Suprapubic skin (tissue), 4 donors: ENCODE results near the gene IFITM1. TPM values are rescaled to one million over a fixed set of nuclear protein-coding genes. Genes with fewer than 3 reads are reported as not detected.
"Not testable (repeated sequence)": the region's sequence is repeated elsewhere in the genome, so short reads cannot be mapped to it uniquely, and the experiment has no call there.

ENCODE experiments used
- DNase-seq, 2 donors: peaks; one replicate each; pipeline ENCODE4 v3.0.0-alpha.2; 2019; ENCODE audit warnings: low spot score in 2 of 2
- H3K27ac ChIP-seq: fragments of 200-600 bp; sonication (generic); one replicate; pipeline ENCODE4 v1.5.1; 2019
- H3K27me3 ChIP-seq: fragments of 200-600 bp; sonication (generic); one replicate; pipeline ENCODE4 v1.5.1; 2019
- H3K36me3 ChIP-seq: fragments of 200-600 bp; sonication (generic); one replicate; pipeline ENCODE4 v1.5.1; 2019
- H3K4me1 ChIP-seq: fragments of 200-600 bp; sonication (generic); one replicate; pipeline ENCODE4 v1.5.1; 2019
- H3K4me3 ChIP-seq: fragments of 200-600 bp; sonication (generic); one replicate; pipeline ENCODE4 v1.5.1; 2019; ENCODE audit warnings: mild to moderate bottlenecking
- H3K9me3 ChIP-seq: fragments of 200-600 bp; sonication (generic); one replicate; pipeline ENCODE4 v1.5.1; 2019
- EP300 ChIP-seq: sonication (generic); formaldehyde crosslinking; IDR thresholded peaks from one replicate; pipeline ENCODE4 v1.6.1; 2017; ENCODE audit warnings: antibody characterized with exemption
- POLR2A ChIP-seq, 2 donors: fragments of 450-650 bp; IDR thresholded peaks; one replicate each; pipeline ENCODE4 v1.6.1; 2017; ENCODE audit warnings: antibody characterized with exemption in 2 of 2, mild to moderate bottlenecking in 2 of 2, moderate library complexity in 2 of 2
- POLR2AphosphoS5 ChIP-seq, 3 donors: sonication (generic); formaldehyde crosslinking; IDR thresholded peaks; one replicate each; pipeline ENCODE4 v1.6.1; 2017; ENCODE audit warnings: antibody characterized with exemption in 3 of 3
- WGBS: methylation state at CpG from one replicate; pipeline ENCODE4 v1.1.5; 2018; 5-methylcytosine and 5-hydroxymethylcytosine counted together
- total RNA-seq, 4 donors: library from RNA; depleted of rRNA; stranded (reverse); fragments of >200 nt; gene quantifications; one replicate each; pipeline ENCODE4 v1.1.0, GENCODE V29; 2016
- TF ChIP-seq, protein P1 (sequence below), 2 donors: fragments of 200-600 bp in 1 of 2; fragments of 450-650 bp in 1 of 2; sonication (generic) in 1 of 2; IDR thresholded peaks; one replicate each; pipeline ENCODE4 v1.5.1; 2016 to 2019; ENCODE audit warnings: antibody characterized with exemption in 2 of 2, mild to moderate bottlenecking in 1 of 2, moderate library complexity in 1 of 2

IFITM1 gene
- total RNA-seq, 4 donors from 2014 or later = 50.7 to 128 (median 67.6) TPM

DNA sequence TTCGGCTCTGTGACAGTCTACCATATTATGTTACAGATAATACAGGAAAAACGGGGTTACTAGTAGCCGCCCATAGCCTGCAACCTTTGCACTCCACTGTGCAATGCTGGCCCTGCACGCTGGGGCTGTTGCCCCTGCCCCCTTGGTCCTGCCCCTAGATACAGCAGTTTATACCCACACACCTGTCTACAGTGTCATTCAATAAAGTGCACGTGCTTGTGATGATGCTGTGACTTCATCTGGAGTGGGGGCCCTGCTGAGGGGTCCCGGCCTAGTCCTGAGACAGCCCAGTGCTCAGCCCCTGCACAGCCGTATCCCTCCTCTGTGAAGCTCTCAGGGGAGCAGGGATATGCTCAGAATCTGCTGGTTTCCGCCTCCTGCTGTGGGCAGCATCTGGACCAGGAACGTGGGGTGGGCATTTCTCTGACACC is 1.2 kb downstream of the IFITM1 start:
- TF ChIP-seq POLR2AphosphoS5 (IDR thresholded peaks at IDR 0.05) (no peak), EP300 (no peak), POLR2A (IDR thresholded peaks at IDR 0.05) (no peak)
- TF ChIP-seq, protein P1, sequence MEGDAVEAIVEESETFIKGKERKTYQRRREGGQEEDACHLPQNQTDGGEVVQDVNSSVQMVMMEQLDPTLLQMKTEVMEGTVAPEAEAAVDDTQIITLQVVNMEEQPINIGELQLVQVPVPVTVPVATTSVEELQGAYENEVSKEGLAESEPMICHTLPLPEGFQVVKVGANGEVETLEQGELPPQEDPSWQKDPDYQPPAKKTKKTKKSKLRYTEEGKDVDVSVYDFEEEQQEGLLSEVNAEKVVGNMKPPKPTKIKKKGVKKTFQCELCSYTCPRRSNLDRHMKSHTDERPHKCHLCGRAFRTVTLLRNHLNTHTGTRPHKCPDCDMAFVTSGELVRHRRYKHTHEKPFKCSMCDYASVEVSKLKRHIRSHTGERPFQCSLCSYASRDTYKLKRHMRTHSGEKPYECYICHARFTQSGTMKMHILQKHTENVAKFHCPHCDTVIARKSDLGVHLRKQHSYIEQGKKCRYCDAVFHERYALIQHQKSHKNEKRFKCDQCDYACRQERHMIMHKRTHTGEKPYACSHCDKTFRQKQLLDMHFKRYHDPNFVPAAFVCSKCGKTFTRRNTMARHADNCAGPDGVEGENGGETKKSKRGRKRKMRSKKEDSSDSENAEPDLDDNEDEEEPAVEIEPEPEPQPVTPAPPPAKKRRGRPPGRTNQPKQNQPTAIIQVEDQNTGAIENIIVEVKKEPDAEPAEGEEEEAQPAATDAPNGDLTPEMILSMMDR (IDR thresholded peaks at IDR 0.05) = no peak
- H3K27me3 ChIP-seq = no peaks in the 10 kb centered on the region
- H3K27ac ChIP-seq = peak overlapping the region; percentile 65
- no peak for DNase-seq
- 68% methylated on average over 3 of the region's 9 CpGs for WGBS
- peak overlapping the region; percentile 53 for H3K4me3 ChIP-seq
- H3K9me3 ChIP-seq = no peaks in the 10 kb centered on the region
- H3K4me1 ChIP-seq = peaks cover 45% of the 10 kb centered on the region
- H3K36me3 ChIP-seq = no peaks in the 10 kb centered on the region

DNA sequence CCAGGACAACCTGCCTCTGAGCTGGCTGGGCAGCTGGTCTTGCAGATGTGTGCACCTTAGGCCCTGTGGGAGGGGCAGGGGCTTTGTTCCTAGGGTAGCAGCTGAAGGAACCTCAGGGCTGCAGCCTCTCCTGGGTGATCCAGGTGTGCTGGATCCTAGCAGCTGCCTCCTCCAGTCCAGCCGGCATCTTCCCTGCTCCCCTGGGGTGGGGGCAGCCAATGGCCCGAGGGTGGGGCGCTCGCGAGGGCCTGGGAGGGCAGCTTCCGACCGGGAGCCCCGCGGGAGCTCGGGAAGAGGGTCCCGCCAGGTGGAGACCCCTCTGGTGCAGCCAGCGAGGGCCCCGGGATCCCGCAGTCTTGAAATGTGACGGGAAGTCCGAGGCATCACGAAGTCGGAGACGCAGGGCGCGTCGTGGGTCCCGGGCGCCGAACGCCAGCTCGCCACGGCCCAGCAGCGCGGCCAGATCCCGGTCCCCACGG is 1.7 kb downstream of the IFITM1 start:
- H3K27me3 ChIP-seq = no peaks in the 10 kb centered on the region
- WGBS = 35% methylated on average over 8 of the region's 32 CpGs
- H3K9me3 ChIP-seq = no peaks in the 10 kb centered on the region
- H3K27ac ChIP-seq = peak overlapping the region; percentile 65
- no peaks in the 10 kb centered on the region for H3K36me3 ChIP-seq
- peak in 1 of 2 donors; percentile 62 for DNase-seq
- peaks cover 47% of the 10 kb centered on the region for H3K4me1 ChIP-seq
- H3K4me3 ChIP-seq = peak overlapping the region; percentile 53
- TF ChIP-seq POLR2AphosphoS5 (IDR thresholded peaks at IDR 0.05) (no peak), POLR2A (IDR thresholded peaks at IDR 0.05) (no peak), EP300 (no peak)
- TF ChIP-seq, protein P1 (IDR thresholded peaks at IDR 0.05) = no peak

DNA sequence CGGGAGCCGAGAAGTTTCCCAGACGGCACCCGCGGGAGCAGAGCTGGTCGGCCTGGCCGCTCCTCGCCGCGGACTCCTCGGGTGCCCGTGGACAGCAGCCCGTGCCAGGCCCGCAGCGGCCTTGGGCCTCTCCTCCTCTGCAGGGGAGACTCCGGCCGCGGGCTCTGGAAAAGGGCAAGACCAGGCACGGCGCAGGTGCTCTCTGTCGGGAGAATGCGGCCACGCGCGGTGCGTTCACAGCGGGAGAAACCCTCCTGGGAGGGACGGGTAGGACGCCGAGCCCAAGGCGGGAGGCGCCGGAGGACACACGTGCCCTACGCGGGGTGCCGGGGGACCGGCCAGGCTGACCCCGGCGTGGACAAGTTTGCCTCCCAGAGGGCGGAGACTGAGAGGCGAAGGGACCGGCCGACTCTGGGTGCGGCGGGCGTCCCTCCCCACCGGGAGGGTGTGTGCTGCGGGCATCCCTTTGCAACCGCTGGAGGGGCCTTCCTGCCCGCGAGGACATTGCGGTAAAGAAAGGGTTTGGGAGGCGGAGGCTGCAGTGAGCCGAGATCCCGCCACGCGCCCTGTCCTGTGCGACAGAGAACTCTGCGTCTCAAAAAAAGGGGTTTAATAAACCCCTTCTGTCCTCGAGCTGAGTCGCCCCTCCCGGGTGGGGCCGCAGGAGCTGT is 2.3 kb downstream of the IFITM1 start:
- 32% methylated on average over 18 of the region's 64 CpGs for WGBS
- TF ChIP-seq EP300 (no peak), POLR2AphosphoS5 (IDR thresholded peaks at IDR 0.05) (no peak), POLR2A (IDR thresholded peaks at IDR 0.05) (no peak)
- TF ChIP-seq, protein P1 (IDR thresholded peaks at IDR 0.05) = no peak
- no peaks in the 10 kb centered on the region for H3K36me3 ChIP-seq
- no peaks in the 10 kb centered on the region for H3K9me3 ChIP-seq
- DNase-seq = peak in 1 of 2 donors; percentile 72
- peak overlapping the region; percentile 53 for H3K4me3 ChIP-seq
- peaks cover 47% of the 10 kb centered on the region for H3K4me1 ChIP-seq
- H3K27me3 ChIP-seq = no peaks in the 10 kb centered on the region
- H3K27ac ChIP-seq = peak overlapping the region; percentile 65

DNA sequence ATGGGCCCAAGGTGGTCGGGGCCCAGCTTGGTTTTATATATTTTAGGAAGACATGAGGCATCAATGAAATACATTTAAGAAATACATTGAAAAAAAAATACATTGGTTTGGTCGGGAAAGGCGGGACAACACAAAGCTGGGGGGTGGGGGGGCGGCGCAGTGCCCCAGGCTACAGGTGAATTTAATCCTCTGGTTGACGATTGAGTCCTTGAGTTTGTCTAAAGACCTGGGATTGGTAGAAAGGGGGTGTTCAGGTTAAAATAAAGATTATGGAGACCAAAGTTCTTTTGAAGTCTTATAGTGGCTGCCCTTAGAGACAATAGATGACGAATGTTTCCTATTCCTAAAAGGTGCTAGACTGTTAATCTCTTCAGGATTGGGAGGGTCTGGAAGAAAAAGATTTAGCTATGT is 3.1 kb downstream of the IFITM1 start:
- H3K27me3 ChIP-seq = no peaks in the 10 kb centered on the region
- peak overlapping the region; percentile 53 for H3K4me3 ChIP-seq
- WGBS = 65% methylated on average over 7 of the region's 7 CpGs
- H3K4me1 ChIP-seq = peaks cover 44% of the 10 kb centered on the region
- DNase-seq = no peak
- H3K27ac ChIP-seq = peak overlapping the region; percentile 65
- H3K36me3 ChIP-seq = no peaks in the 10 kb centered on the region
- H3K9me3 ChIP-seq = no peaks in the 10 kb centered on the region
- TF ChIP-seq POLR2AphosphoS5 (IDR thresholded peaks at IDR 0.05) (no peak), POLR2A (IDR thresholded peaks at IDR 0.05) (no peak)

DNA sequence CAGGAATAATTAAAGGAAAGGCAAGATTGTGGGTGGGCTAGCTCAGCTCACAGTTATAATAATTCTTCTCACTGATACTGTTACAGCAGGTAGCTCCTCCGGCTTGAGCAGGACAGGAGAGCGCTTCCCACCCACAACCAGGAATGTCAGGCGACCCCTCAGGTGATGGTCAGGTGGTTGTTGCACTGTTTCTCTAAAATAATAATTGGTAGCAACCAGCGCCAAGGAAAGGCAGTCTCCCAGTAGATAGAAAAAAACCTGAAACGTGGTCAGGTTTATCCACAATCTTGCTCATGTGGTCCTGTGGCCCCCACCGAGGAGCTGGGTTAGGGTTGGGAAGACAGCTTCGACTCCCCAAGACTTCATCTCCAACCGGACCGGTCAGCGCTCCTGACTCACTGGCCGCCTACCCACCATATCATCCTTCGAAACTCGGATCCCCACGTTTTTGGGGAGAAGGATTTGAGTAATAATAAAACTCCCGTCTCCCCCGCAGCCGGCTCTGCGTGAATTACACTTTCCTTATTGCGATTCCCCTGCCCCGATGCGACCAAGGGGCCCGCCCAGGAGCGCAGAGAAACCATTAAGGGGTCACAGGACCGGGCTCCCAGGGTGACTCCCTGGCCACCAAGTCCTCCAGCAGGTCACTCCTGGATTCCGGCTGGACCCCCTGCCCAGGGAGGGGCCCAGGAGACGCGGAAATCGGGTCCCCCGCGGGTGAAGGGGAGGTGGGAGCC is 4.0 kb downstream of the IFITM1 start:
- not testable (repeated sequence) for H3K27me3 ChIP-seq, H3K36me3 ChIP-seq, H3K9me3 ChIP-seq
- peak overlapping the region; percentile 1 for H3K27ac ChIP-seq
- peak in 1 of 2 donors; percentile 46 for DNase-seq
- 50% methylated on average over 6 of the region's 30 CpGs for WGBS
- H3K4me1 ChIP-seq = peaks cover 40% of the 10 kb centered on the region
- H3K4me3 ChIP-seq = peak overlapping the region; percentile 31

DNA sequence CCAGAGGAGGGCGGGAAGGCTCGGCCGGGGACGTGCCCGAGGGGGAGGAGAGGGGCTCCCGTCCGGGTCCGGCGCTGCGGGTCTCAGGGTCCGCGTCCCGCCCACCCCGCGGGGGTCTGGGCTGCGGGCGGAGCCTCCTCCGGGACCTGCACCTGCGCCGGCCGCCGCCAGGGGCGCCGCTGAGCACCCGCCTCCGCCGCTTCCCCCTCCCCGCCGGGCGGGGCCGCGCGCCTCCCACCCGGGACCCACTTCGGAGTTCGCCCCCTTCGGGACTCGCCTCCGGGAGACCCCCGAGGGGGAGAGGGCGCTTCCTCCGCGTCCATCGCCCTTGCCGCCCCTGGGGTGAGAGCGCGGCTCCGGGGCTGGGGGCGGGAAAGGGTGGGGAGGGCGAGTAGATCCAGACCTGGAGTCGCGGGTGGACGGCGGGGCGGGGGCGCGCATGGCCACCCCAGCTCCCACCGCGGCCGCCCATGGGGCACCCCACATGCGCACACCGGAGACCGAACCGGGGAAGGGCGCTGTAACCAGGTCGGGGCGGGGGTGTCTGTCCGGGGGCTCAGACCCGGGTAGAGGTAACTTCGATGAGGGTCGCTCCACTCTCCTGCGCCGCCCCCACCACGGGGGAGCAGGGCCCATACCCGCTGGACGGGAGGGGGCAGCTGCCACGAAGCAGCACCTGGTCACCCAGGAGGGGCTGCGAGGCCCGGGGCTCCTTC is 4.7 kb downstream of the IFITM1 start:
- H3K9me3 ChIP-seq, H3K36me3 ChIP-seq, H3K27me3 ChIP-seq: not testable (repeated sequence)
- peak in 1 of 2 donors; percentile 66 for DNase-seq
- Histone ChIP-seq H3K4me3 (peak overlapping the region; percentile 74), H3K27ac (peak overlapping the region; percentile 93), H3K4me1 (peaks cover 33% of the 10 kb centered on the region)
- no CpG with 5 or more reads among the region's 79 CpGs for WGBS

DNA sequence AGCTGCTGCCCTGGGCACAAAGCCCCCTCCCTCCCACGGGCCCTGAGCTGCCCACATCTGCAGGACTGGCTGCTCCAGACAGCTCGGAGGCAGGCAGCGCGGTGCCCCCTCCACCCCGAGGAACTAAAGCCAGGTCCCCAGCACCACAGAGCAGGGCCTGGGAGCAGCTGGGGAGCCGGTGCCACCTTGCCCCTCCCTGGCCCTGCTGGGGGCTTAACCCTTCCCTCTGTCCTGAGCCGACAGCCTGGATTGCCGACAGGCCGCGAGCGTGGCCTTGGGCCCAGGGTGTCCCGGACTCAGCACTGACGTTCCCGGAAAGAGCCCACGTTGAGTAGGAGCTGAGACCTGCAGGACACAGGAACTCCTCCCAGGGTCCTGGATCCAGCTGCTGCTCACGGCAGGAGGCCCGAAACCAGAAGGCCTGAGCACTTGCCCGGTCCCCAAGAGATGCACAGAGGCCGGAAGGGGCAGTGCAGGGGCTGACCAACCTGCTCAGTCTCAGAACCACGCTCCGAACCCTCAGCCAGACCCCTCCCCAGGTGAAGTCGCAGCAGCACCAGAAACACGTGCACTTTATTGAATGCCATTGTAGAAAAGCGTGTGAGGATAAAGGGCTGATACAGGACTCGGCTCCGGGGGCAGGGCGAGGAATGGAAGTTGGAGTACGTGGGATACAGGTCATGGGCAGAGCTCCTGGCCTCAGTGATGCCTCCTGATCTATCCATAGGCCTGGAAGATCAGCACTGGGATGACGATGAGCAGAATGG is 5.5 kb downstream of the IFITM1 start:
- DNase-seq = peak in 1 of 2 donors; percentile 67

DNA sequence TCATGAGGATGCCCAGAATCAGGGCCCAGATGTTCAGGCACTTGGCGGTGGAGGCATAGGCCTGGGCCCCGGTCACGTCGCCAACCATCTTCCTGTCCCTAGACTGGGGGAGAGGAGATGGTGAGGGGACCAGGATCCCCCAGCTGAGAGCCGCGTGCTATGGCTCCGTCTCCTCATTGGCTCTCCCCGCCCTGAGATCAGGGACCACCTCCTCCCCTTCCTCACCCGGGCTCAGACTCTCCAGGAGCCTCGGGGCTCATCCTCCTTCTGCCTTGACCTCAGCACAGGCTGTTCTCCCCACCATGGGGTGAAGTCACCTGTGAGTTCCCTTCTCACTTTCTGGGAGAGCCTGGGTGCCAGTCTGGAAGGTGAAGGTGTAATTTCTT is 6.0 kb downstream of the IFITM1 start:
- WGBS = 20% methylated on average over 1 of the region's 10 CpGs

More for the DNA sequence above, 5.5 kb downstream of the IFITM1 start:
- Histone ChIP-seq H3K4me1 (peaks cover 33% of the 10 kb centered on the region), H3K27ac (peak overlapping the region; percentile 93), H3K4me3 (peak overlapping the region; percentile 74)
- not testable (repeated sequence) for H3K36me3 ChIP-seq, H3K27me3 ChIP-seq, H3K9me3 ChIP-seq
- 3% methylated on average over 10 of the region's 29 CpGs for WGBS

More for the DNA sequence above, 6.0 kb downstream of the IFITM1 start:
- DNase-seq, H3K36me3 ChIP-seq, H3K27me3 ChIP-seq, H3K9me3 ChIP-seq: not testable (repeated sequence)
- Histone ChIP-seq H3K27ac (peak overlapping the region; percentile 93), H3K4me1 (peaks cover 36% of the 10 kb centered on the region), H3K4me3 (peak overlapping the region; percentile 74)
